ENCODE results near the gene GRPEL1.

GRPEL1 gene

DNA sequence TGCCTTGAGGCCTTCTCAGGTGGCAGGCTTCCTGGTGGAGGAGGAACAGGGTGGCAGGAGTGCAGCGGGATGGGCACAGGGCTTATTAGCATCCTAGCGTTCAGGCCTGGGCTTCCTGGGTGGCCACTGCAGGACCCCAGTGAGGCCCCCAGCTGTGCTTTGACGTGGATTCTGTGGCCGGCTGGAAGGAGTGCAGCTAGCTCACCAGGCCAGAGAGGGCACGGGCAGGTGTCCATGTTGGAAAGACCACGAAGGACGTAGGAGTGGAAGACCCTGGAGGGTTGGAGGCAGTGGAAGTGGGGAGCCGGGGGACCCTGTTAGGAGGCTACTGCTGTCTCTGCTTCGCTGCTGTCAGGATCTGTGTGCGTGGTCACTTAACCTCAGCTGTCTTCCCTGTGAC, 37.9 kb downstream of the GRPEL1 start:
- in situ Hi-C loops (cut with MboI; ENCODE audit: low sequenced_read_pairs) = no loop called here

DNA sequence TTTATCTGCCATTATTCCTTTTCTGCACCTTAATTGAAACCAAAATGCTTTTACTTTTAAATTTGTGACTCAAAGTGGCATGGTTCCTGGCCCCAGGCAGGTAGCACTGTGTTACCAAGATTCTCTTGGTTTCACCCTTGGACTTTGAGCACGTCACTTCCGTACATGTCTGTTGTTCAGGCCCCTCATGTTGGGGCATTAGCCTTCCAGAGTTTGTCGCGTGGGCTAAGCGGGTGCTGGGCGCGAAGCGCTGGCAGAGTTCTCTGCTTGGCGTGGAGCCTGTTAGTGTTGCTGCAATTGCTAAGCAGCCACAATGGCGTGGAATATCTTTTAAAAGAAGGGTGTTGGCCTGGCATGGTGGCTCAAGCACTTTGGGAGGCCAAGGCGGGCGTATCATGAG, 38.7 kb downstream of the GRPEL1 start:
- in situ Hi-C loops (cut with MboI; ENCODE audit: low sequenced_read_pairs) = no loop called here

DNA sequence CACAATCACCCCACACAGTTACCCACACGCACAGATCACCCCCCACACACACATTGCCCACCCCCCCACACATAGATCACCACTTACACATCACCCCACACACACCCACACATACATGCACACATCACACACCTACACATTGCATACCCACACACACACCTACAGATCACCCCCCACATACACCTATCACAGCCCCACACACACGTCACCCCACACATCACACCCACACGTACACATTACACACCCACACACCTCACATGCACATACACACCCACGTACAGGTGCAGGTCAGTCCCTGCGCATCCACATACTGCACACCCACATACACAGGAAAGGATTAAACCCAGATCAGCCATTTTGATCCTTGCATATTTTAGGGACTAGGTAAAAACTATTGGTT, 40.0 kb downstream of the GRPEL1 start:
- in situ Hi-C loops (cut with MboI; ENCODE audit: low sequenced_read_pairs) = no loop called here

DNA sequence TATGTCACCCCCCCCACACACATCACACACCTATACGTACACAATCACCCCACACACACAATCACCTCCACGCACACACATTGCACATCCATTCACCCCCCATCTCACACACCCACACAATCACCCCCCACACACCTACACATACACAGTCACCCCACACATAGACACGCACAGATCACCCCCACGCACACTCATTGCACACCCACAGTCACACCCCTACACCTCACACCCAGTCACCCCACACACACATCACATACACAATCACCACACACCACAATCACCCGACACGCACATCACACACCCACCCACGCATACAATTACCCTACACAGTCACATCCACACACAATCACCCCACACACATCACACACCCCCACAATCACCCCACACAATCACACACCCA, 40.6 kb downstream of the GRPEL1 start:
- in situ Hi-C loops (cut with MboI; ENCODE audit: low sequenced_read_pairs) = no loop called here

DNA sequence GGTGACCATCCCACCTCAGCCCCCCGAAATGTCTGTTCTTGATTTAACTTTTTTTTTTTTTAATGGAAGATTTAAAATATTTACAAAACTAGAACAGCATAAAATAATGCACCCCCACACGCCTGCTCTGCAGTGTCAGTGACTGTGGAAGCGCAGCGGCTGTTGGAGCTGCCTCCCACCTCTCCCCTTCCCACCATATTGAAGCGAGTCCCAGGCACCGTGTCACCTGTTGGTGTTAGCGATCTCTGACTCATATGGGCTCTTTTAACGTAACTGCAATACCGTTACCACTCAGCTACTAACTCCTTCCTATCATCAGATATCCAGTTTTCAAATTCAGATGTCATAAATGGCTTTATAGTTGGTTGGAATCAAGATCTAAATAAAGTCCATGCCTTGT, 41.8 kb downstream of the GRPEL1 start:
- in situ Hi-C loops (cut with MboI; ENCODE audit: low sequenced_read_pairs) = no loop called here

DNA sequence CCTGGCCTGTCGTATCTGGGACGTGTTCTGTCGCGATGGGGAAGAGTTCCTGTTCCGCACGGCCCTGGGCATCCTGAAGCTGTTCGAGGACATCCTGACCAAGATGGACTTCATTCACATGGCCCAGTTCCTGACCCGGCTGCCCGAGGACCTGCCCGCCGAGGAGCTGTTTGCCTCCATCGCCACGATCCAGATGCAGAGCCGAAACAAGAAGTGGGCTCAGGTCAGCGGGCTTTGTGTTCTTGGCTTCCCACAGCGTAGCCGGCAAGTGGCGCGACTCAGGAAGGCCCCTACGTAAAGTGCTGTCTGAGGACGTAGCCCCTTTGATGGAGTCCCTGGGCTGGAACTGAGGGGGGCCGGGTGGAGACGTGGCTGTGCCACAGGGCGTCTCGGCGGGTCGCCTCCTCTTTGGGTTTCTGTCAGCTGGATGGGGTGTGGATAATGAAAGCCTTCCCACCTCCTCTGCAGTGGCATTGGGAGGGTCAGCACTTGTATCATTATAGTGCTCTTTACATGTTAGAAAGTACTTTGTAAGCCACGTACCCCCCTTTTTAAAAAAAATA, 42.7 kb downstream of the GRPEL1 start:
- in situ Hi-C loops (cut with MboI; ENCODE audit: low sequenced_read_pairs) = no loop called here

DNA sequence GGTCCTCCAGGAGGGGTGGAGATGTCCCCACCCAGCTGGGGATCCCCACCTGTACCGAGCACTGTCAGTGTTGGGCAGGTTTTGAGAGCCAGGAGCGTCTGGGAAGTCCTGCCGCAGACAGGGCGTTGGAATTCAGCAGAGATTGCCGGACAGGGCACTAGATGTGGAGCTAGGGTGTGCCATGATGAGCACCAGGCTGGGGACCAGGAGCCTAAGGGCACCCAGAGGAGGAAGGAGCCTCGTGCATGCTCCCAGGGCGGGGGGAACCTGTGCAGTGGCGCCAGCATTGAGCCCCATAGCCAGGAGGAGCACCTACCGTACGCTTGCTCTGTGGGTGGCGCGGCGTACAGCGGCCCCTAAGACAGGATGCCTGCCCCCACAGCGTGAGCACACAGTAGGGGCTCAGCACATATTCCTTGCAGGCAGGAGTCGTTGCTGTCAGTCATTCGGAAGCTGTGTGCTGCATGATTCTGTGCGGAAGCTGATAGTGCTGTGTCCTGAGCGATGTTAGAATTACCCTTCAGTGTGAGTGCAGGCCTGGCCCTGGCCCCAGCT, 43.5 kb downstream of the GRPEL1 start:
- in situ Hi-C loops (cut with MboI; ENCODE audit: low sequenced_read_pairs) = no loop called here

DNA sequence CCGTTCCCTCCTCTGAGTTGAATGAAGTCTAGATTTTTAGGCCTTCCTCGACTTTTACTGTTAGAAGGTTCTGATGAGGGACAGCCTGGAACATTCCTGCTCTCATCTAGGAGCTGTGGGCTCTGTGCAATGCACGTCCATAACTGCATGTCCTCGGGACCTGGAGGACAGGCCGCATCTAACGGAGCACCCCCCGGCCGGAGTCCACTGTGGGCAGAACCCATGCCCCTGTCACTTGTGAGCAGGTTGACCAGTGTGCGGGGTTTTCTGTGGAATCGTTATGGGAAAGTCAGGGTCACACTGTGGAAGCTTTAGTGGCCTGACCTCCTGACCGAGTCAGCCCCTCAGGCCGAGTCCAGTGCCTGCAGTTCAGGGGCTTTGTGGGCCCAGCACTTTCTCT, 44.0 kb downstream of the GRPEL1 start:
- in situ Hi-C loops (cut with MboI; ENCODE audit: low sequenced_read_pairs) = no loop called here

DNA sequence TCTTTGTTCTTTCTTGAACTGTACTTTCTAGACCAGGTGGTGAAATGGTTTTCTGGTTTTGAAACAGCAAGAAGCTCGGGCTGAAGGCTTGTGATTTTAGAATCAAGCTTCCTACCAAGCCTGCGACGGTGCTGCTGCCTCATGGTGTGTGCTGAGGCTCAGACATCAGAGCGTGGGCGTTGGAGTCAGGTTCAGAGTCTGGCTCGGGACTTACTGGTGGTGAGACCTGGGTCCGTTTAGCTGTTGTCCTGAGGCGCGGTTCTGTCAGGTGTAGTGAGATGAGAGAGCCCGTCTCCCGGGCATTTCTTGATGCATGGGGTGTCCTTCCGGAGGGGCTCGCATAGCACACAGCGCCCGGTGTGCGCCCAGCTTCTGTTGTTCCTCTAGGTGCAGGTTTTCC, 44.4 kb downstream of the GRPEL1 start:
- in situ Hi-C loops (cut with MboI; ENCODE audit: low sequenced_read_pairs) = no loop called here

DNA sequence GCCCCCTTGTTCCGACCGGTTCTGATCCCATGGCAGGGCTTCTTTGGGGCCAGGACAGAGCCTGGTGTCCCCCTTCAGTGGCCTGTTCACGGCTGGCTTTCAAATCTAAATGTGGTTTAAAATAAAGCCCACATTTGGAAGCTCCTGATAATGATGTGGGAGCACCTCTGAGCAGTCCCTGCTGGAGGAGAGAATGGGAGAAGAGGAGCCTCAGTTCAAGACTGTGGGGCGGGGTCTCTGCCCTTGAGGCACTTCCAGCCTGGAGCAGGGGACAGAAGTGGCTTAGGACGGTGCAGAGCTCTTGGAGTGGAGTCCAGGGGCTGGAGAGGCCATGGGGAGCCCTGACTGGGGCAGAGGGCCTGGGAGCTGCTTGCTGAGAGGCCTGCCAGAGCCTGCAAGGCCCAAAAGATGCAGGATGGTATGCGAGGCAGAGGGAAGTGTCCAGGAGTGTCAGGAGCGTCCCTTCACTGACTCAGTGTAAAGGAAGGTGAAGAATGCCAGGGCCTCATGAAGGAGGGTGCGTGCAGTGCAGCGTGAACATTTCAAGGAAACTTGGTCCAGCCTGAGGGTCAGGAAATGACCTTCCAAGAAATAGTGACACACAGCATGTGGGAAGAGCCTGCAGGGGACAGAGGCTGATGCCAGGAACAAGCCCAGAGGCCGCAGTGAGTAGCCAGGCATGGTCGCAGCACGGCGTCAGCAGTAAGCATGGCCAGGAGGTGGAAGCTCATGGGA, 45.8 kb downstream of the GRPEL1 start:
- in situ Hi-C loops (cut with MboI; ENCODE audit: low sequenced_read_pairs) = no loop called here

DNA sequence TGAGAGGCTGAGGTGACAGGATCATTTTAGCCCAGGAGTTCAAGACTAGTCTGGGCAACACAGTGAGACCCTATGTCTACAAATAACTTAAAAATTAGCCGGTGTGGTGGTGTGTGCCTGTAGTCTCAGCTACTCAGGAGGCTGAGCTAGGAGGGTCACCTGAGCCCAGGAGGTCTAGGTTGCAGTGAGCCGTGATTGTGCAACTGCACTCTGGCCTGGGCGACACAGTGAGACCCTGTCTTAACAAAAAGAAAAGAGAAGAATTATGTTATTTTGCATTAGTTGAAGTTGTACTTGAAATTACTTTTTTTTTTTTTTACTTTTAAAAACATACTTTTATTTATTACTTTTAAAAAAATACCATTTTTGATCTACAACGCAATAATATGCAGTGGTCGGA, 46.5 kb downstream of the GRPEL1 start:
- in situ Hi-C loops (cut with MboI; ENCODE audit: low sequenced_read_pairs) = no loop called here

DNA sequence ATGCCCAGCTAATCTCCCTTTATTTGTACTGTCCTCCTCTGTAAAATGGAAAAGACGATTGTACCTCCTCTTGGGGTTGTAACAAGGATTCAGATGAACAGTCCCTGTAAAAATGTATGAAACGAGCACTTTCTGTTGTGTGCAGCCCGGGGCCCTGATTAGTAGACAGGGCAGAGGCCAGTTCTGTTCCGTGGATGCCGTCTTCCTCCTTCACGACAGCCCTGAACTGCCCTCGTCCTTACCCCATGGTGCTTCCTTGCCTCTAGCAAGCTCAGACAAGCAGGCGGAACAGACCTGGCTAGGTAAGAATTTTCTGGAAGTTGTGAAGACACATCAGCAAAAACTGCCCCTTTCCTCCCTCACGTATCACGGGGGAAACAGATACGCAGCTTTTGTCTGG, 47.0 kb downstream of the GRPEL1 start:
- in situ Hi-C loops (cut with MboI; ENCODE audit: low sequenced_read_pairs) = no loop called here

DNA sequence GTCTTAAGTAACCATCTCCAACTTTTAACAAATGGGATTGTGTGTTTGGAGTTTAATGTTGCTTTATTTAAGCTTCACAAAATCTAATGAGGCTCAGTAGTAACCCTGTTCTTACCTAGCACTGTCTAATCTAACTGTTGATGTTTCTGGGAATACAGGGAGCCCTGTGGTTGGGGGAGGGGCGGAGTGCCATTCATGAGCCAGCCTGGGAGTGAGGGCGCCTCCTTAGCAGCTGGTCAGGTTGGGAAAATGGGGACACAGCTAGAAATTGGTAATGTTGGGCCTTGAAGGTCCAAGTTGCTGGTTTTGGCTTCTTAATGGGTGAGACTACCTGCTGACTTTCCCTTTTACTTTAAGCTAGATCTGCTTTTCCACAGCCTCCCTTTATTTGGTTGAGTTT, 47.6 kb downstream of the GRPEL1 start:
- in situ Hi-C loops (cut with MboI; ENCODE audit: low sequenced_read_pairs) = no loop called here

DNA sequence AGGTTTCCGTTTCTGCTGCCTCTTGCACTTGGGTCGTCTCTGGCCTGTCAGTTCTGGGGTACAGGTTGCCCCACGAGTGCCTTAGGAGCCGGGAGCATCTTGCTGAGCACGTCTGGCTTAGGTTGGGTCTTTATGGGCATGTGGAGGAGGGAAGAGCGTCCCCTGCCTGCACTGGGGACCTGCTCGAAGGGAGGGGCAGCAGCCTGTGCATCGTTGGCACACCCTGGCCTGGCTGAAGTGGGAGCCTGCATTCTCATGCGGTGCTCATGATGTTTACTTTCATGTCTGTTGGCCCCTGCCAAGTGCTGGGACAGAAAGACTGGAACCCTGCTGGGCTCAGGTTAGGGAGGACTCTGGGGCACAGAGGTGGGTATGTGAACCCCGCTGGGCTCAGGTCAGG, 48.5 kb downstream of the GRPEL1 start:
- in situ Hi-C loops (cut with MboI; ENCODE audit: low sequenced_read_pairs) = no loop called here

DNA sequence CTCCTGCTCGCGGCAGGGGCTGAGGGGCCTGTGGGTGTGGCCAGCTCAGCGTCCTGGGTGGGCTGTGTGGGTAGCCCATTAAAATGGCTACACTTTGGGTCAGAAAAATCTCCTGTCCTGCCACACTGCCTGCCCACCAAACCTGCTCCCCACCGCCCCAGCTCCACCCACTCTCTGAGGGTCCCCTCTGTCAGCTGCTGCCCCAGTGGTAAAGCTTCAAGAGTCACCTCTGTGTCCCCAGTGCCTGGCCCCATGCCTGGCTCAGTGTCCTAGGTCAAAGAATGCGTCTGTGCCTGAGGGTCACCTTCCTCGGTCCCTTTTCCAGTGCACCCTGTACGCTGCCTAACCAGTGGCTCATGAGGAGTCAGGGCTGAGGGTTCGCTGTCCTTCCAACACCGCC, 49.6 kb downstream of the GRPEL1 start:
- in situ Hi-C loops (cut with MboI; ENCODE audit: low sequenced_read_pairs) = no loop called here

DNA sequence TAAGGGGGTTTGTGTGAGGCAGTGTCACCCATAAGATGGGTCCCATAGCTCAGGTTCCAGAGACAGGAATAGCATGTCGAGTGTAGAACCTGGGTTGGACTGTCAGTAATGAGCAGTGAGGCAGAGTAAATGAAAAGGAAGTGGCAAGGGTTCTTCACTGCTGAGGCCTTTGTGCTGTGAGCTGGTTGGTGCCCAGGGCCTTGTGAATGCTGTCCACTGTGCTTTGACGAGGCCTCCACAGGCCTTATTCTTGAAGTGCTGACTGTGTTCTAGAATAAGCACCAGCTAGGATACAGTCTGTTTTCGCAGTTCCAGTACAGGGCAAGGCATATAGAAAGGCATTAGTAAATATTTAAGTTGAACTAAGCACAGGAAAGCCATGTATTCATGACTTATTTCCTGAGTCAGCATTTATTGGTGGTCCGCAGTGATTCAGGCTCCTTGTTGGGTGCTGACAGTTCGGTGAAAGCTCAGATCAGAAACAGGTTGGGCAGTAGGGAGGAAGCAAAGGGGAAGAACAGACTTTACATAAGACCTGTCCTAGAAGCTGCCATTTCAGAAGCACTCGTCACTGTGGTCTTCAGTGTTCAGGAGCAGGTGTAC, 50.3 kb downstream of the GRPEL1 start:
- in situ Hi-C loops (cut with MboI; ENCODE audit: low sequenced_read_pairs) = no loop called here

DNA sequence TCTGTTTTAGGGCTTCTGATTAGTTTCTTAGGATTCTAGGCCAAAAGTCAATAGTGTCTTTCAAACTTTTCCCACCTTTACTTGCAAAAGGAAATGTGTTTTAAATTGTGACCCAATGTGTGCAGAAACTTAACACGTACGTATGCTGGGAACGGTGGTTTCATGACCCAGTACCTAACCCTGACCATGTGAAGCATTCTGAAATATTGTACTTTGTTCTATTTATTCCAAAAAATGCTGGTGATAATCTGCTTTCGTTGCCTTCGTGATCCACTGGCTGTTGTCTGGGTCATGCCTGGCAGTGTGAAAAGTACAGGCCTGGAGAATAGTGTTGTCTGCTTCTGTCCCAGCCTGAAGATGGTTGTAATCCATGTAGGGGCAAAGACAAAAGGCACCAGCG, 51.4 kb downstream of the GRPEL1 start:
- in situ Hi-C loops (cut with MboI; ENCODE audit: low sequenced_read_pairs) = no loop called here

DNA sequence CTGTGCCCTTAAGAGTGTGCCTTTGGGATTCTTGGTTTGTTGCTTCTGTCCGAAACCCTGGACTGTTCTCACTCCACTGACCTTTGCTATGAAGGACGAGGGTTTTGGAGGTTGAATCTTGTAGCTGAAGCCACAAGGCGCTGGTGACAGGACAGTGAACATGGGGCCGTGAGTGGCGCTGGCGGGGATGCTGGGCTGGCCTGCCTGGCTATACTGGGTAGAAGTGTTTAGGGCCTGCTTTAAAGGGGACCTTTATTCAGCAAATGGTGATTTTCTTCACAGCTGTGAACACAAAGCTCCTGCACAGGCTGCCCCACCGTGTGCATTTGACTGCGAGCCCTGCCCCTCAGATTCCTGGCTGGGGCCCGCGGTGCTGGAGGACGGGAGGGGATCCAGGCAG, 51.8 kb downstream of the GRPEL1 start:
- in situ Hi-C loops (cut with MboI; ENCODE audit: low sequenced_read_pairs) = no loop called here

DNA sequence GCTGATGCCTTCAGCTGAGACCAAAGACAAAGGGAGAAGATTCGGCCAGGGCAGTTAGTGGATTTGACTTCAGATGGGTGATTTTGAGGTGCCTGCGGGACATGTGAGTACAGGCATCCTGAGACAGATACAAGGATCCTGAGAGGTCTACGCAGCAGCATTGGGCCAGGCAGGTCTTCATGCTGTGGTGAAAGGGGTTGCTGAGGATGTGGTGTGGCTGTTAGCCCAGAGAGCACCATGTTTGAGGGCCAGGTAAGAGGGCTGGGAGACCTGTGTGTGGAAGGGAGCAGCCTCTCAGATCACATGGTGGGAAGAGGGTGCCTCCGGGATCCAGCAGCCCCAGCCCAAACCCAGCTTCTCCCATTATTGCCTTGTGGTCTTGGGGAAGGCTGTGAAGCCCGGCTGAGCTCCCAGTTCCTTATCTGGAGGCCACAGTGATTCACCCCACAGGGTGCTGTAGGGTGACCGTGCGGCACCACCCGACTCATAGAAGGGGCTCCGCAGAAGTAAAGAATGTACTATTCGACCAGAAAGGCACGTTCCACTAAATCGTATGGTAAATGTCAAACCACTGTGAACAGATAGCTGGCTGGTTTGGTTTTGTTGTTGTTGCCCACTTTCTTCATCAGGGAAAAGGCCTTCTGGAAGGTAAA, 52.4 kb downstream of the GRPEL1 start:
- in situ Hi-C loops (cut with MboI; ENCODE audit: low sequenced_read_pairs) = no loop called here

DNA sequence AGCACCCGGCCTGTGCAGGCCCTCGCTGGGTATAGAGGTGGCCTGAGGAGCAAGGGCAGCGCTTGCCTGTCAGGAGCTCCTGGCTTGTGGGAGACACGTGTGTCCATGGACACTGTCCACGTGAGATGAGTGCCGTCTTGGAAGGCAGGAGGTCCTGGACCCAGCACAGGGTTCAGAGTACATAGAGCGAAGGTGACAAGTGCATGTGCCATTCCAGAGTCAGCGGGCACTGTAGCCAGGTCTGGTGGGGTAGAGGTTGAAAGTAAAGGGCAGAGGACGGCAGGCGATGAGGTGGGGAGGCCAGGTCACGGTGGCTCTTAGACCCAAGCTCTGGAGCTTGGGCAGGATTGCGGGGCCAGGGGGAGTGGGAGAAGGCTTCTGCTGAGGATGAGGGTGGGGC, 53.0 kb downstream of the GRPEL1 start:
- in situ Hi-C loops (cut with MboI; ENCODE audit: low sequenced_read_pairs) = no loop called here

DNA sequence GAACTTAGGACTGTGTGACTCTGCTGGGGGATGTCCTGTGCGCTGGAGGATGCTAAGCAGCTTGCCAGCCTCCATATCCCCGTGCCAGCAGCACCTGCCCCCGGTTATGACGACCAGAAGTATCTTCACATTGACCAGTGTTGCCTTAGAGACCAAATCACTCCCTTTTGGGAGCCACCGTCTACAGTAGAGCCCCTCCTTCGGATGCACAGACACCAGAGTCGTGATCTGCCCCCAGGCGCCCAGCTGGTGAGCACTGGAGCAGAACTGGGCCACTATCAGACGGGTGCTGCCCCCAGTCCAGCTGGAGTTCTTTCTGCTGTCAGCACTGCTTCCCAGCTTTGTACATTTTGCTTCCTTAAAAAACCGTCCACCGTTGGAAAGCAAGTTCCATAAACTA, 54.7 kb downstream of the GRPEL1 start:
- in situ Hi-C loops (cut with MboI; ENCODE audit: low sequenced_read_pairs) = no loop called here

DNA sequence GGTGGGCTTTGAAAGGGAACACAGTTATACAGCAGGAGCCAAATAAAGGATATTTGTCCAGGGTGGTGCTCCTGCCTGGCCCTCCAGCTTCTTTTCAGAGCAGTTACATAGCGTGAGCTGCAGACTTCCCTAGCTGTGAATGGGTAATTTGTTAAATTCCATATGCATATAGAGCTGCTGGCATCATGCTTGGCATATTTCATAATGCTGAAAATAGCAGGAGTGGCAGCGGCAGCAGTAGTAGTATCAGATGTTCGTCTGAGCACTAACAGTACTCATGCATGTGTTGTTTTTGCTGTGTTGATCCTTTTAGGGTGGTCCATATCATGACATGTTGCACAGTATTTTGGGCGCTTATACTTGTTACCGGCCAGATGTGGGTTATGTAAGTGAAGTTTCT, 58.3 kb downstream of the GRPEL1 start:
- in situ Hi-C loops (cut with MboI; ENCODE audit: low sequenced_read_pairs) = no loop called here
